NB4 (cell line): ENCODE results near the gene MIEF2.
"Not testable (repeated sequence)": the region's sequence is repeated elsewhere in the genome, so short reads cannot be mapped to it uniquely, and the experiment has no call there.

Experiments
- CTCF ChIP-seq: IDR thresholded peaks from one replicate; pipeline ENCODE4 v1.5.1; 2012; ENCODE audit warnings: low read depth, low read length
- MAX ChIP-seq: IDR thresholded peaks from 2 replicates; pipeline ENCODE4 v1.6.1; 2011; ENCODE audit warnings: low read depth, low read length
- MYC ChIP-seq: IDR thresholded peaks from 2 replicates; pipeline ENCODE4 v1.6.1; 2011; ENCODE audit warnings: low read depth, low read length
- POLR2A ChIP-seq: IDR thresholded peaks from 2 replicates; pipeline ENCODE4 v1.6.1; 2011; ENCODE audit warnings: mild to moderate bottlenecking; ENCODE audit not compliant: insufficient read length; ENCODE audit errors: extremely low read depth

GRCh38 chr17:18298061-18298460 lies 37.6 kb downstream of the MIEF2 start:
- TF ChIP-seq CTCF, POLR2A, MAX, MYC: not testable (repeated sequence)
